ENCODE results near the gene STOML1. TPM values are rescaled to one million over a fixed set of nuclear protein-coding genes. Genes with fewer than 3 reads are reported as not detected.

Gene STOML1
- total and polyA plus RNA-seq, 10 of the 15 experiments (the other 5 are each of a cell fraction or from before 2014, with no cell fraction given), result 0.14 to 13.6 (median 8.3) TPM

- Histone ChIP-seq H3K9me3 (replicated peaks; ENCODE audit: control insufficient read depth, insufficient read depth, low read length) (no peaks in the 10 kb centered on the region), H3K4me3 (peak overlapping the region; percentile 50; the same call in 1 of the 2 replicates), H3K79me2 (ENCODE audit: control insufficient read depth, insufficient read depth, low read length) (no peaks in the 10 kb centered on the region), H3K27me3 (replicated peaks in 1 of 2; ENCODE audit: control insufficient read depth in 2 of 2, insufficient read depth in 2 of 2, low read length in 1 of 2) (no peaks in the 10 kb centered on the region), H3K27ac (ENCODE audit: control insufficient read depth, insufficient read depth) (peak overlapping the region; percentile 86), H3K4me2 (ENCODE audit: control insufficient read depth, insufficient read depth) (peak overlapping the region; percentile 96), H3K4me1 (ENCODE audit: control insufficient read depth, insufficient read depth, low read length) (peaks cover 22% of the 10 kb centered on the region), H3K9ac (ENCODE audit: control insufficient read depth, insufficient read depth, low read length) (peak overlapping the region; percentile 64), H3K36me3 (ENCODE audit: control insufficient read depth in 2 of 2, insufficient read depth in 2 of 2, low read length in 1 of 2) (no peaks in the 10 kb centered on the region), H4K20me1 (ENCODE audit: control insufficient read depth, insufficient read depth) (no peaks in the 10 kb centered on the region), H2AFZ (ENCODE audit: control insufficient read depth, low read depth, low read length) (peak overlapping the region; percentile 93)
- ChIA-PET POLR2A (interaction anchor here (0.6 to 0.8 kb wide), 2 partner anchors 57 to 230 kb away, joined by 3 to 5 read pairs; no protein-coding TSS in a partner anchor), CTCF (interaction anchor here (0.6 to 2.5 kb wide), 17 partner anchors 10 to 446 kb away, joined by 3 to 20 read pairs (median 4); partner anchors contain the start of gene PML), RAD21 (ENCODE audit: unreplicated experiment) (interaction anchor here (0.7 to 2.9 kb wide), 2 partner anchors 14 to 259 kb away, joined by 3 to 10 read pairs; no protein-coding TSS in a partner anchor), SMC1A (ENCODE audit: uncharacterized antibody, unreplicated experiment) (interaction anchor here (1.0 to 1.3 kb wide), 3 partner anchors 9 to 42 kb away, joined by 3 to 7 read pairs (median 3); no protein-coding TSS in a partner anchor)
- FAIRE-seq, result peak; percentile 18
- ATAC-seq, result peak; percentile 60
- no TSS peak for BruUV-seq (replicated peaks)
- intact Hi-C loops (cut with micrococcal nuclease; ENCODE audit: unreplicated experiment) (no loop called here), in situ Hi-C loops (cut with MboI) (loop anchor here (10.0 kb wide), 1 partner anchor 340 kb away; no protein-coding TSS in a partner anchor)
- TF ChIP-seq IKZF1 (conservative IDR thresholded peaks at IDR 0.05) (peak; percentile 26; the same call in 1 of the 2 replicates), NR2F1 (conservative IDR thresholded peaks at IDR 0.05) (0 out of 2 replicates have a peak, but pooled peaks have one; percentile 12), PML (IDR thresholded peaks at IDR 0.05; ENCODE audit: low read length) (no peak; the same call in 1 of the 2 replicates), TBL1XR1 (IDR thresholded peaks at IDR 0.05; ENCODE audit: low read depth, low read length) (0 out of 2 replicates have a peak, but pooled peaks have one; percentile 7), PKNOX1 (IDR thresholded peaks at IDR 0.05) (peak; percentile 55; the same call in 1 of the 2 replicates)
- DNase-seq (ENCODE audit: low read depth, low spot score), result no peak
- WGBS (ENCODE audit: insufficient coverage, insufficient replicate concordance, low lambda C conversion rate, missing lambda C conversion rate), result 4% methylated on average over 13 of the region's 13 CpGs
Measured at GRCh38 chr15:73965094-73965757, 26.9 kb downstream of the STOML1 start.
